ENCODE measurements around the gene RAET1L.
"Not testable (repeated sequence)": the region's sequence is repeated elsewhere in the genome, so short reads cannot be mapped to it uniquely, and the experiment has no call there.

The RAET1L gene

GRCh38 chr6:149978610-149979009, 46.7 kb downstream of the RAET1L start:
- TF ChIP-seq, protein P1, sequence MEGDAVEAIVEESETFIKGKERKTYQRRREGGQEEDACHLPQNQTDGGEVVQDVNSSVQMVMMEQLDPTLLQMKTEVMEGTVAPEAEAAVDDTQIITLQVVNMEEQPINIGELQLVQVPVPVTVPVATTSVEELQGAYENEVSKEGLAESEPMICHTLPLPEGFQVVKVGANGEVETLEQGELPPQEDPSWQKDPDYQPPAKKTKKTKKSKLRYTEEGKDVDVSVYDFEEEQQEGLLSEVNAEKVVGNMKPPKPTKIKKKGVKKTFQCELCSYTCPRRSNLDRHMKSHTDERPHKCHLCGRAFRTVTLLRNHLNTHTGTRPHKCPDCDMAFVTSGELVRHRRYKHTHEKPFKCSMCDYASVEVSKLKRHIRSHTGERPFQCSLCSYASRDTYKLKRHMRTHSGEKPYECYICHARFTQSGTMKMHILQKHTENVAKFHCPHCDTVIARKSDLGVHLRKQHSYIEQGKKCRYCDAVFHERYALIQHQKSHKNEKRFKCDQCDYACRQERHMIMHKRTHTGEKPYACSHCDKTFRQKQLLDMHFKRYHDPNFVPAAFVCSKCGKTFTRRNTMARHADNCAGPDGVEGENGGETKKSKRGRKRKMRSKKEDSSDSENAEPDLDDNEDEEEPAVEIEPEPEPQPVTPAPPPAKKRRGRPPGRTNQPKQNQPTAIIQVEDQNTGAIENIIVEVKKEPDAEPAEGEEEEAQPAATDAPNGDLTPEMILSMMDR (IDR thresholded peaks at IDR 0.05; ENCODE audit: control insufficient read depth, extremely low read depth, insufficient read depth), result no peak
- DNase-seq (ENCODE audit: low read depth), result no peak
- no peak overlapping the region for H3K4me3 ChIP-seq (ENCODE audit: low read depth, low read length)

DNA sequence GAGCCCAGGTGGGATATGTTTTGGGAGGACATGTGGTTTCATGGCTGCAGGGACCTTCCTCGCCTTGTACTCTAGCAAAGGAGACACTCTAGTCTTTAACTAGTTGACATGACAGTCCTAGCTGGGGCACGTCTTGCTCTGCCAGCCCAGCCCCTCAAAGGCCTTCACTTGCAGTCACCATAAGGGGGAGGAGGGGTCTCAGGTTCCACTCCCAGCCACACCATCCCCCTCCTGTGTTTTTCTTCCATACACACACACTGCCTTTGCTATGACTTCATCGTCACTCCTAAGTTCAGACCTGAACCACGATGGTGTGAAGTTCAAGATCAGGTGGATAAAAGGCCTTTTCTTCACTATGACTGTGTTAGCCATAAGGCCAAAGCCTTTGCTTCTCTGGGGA, 48.1 kb downstream of the RAET1L start:
- no peak for DNase-seq (ENCODE audit: low read depth)
- TF ChIP-seq, protein P1 (IDR thresholded peaks at IDR 0.05; ENCODE audit: control insufficient read depth, extremely low read depth, insufficient read depth), result no peak

GRCh38 chr6:149975400-149975799, 49.9 kb downstream of the RAET1L start:
- H3K4me3 ChIP-seq (ENCODE audit: low read depth, low read length), result no peak overlapping the region
- TF ChIP-seq, protein P1 (IDR thresholded peaks at IDR 0.05; ENCODE audit: control insufficient read depth, extremely low read depth, insufficient read depth), result no peak
- no peak for DNase-seq (ENCODE audit: low read depth)

More for the DNA sequence above, 48.1 kb downstream of the RAET1L start:
- no peak overlapping the region for H3K4me3 ChIP-seq (ENCODE audit: low read depth, low read length)

DNA sequence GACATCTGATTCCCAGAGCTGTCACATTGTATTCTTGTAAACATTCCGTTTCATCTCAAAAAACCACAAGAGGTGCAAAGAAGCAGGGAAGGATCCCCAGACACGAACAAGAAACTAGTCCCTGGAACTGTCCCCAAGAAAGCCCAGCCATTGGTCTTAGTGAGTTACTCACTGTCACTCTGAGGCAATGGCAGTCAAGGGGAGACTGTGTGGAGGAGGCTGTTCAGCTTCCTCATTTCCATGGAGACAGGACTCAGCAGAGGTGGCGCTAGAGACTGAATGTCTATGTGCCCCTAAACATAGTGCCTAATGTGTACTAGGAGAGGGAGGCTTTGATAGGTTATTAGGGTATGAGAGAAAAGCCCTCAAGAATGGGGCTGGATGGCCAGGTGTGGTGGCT, 50.5 kb downstream of the RAET1L start:
- H3K4me3 ChIP-seq (ENCODE audit: low read depth, low read length), result no peak overlapping the region
- TF ChIP-seq, protein P1 (IDR thresholded peaks at IDR 0.05; ENCODE audit: control insufficient read depth, extremely low read depth, insufficient read depth), result no peak
- no peak for DNase-seq (ENCODE audit: low read depth)

- H3K4me3 ChIP-seq (ENCODE audit: low read depth, low read length); DNase-seq (ENCODE audit: low read depth): not testable (repeated sequence)
Observed at GRCh38 chr6:149974394-149974793, 50.9 kb downstream of the RAET1L start.

GRCh38 chr6:149969635-149970034, 55.7 kb downstream of the RAET1L start:
- TF ChIP-seq, protein P1 (IDR thresholded peaks at IDR 0.05; ENCODE audit: control insufficient read depth, extremely low read depth, insufficient read depth), result no peak
- DNase-seq (ENCODE audit: low read depth), result no peak
- H3K4me3 ChIP-seq (ENCODE audit: low read depth, low read length), result no peak overlapping the region

- DNase-seq (ENCODE audit: low read depth), result not testable (repeated sequence)
Observed at GRCh38 chr6:149968909-149969308, 56.4 kb downstream of the RAET1L start.

More at GRCh38 chr6:149968909-149969308, 56.4 kb downstream of the RAET1L start:
- H3K4me3 ChIP-seq (ENCODE audit: low read depth, low read length), result not testable (repeated sequence)
